GM19463 (cell line): ENCODE measurements around the gene CAPN14.
"Not testable (repeated sequence)": the region's sequence is repeated elsewhere in the genome, so short reads cannot be mapped to it uniquely, and the experiment has no call there.

ENCODE experiments used
- ATAC-seq: cut with Tn5 transposase; IDR thresholded peaks from one replicate; pipeline ENCODE4 v1.9.1; 2021; ENCODE audit warnings: mild to moderate bottlenecking, moderate library complexity; ENCODE audit not compliant: unreplicated experiment

Gene CAPN14

GRCh38 chr2:31197669-31198068 lies 19.6 kb downstream of the CAPN14 start:
- ATAC-seq, result no peak

GRCh38 chr2:31197166-31197565 lies 20.1 kb downstream of the CAPN14 start:
- no peak for ATAC-seq

- ATAC-seq, result no peak
These were observed 20.7 kb downstream of the CAPN14 start for GRCh38 chr2:31196622-31197021.

- no peak for ATAC-seq
These were observed 23.5 kb downstream of the CAPN14 start for GRCh38 chr2:31193806-31194205.

- no peak for ATAC-seq
These were observed 24.4 kb downstream of the CAPN14 start for GRCh38 chr2:31192851-31193392.

- no peak for ATAC-seq
These were observed 24.9 kb downstream of the CAPN14 start for GRCh38 chr2:31192396-31192795.

- ATAC-seq, result no peak
These were observed 25.4 kb downstream of the CAPN14 start for GRCh38 chr2:31191931-31192330.

- no peak for ATAC-seq
These were observed 27.1 kb downstream of the CAPN14 start for GRCh38 chr2:31190188-31190587.

- no peak for ATAC-seq
These were observed 28.2 kb downstream of the CAPN14 start for GRCh38 chr2:31189141-31189540.

GRCh38 chr2:31188131-31188530 lies 29.2 kb downstream of the CAPN14 start:
- no peak for ATAC-seq

- ATAC-seq, result no peak
These were observed 30.1 kb downstream of the CAPN14 start for GRCh38 chr2:31187166-31187565.

- ATAC-seq, result not testable (repeated sequence)
These were observed 33.3 kb downstream of the CAPN14 start for GRCh38 chr2:31183973-31184372.

GRCh38 chr2:31176742-31177141 lies 40.6 kb downstream of the CAPN14 start:
- no peak for ATAC-seq

GRCh38 chr2:31171142-31171541 lies 46.2 kb downstream of the CAPN14 start:
- ATAC-seq, result no peak

GRCh38 chr2:31170071-31170698 lies 47.1 kb downstream of the CAPN14 start:
- ATAC-seq, result peak; percentile 58

GRCh38 chr2:31168291-31168690 lies 49.0 kb downstream of the CAPN14 start:
- ATAC-seq, result no peak

GRCh38 chr2:31166925-31167324 lies 50.4 kb downstream of the CAPN14 start:
- ATAC-seq, result no peak

GRCh38 chr2:31163011-31163539 lies 54.2 kb downstream of the CAPN14 start:
- no peak for ATAC-seq

GRCh38 chr2:31161637-31162036 lies 55.7 kb downstream of the CAPN14 start:
- ATAC-seq, result no peak

GRCh38 chr2:31151501-31151900 lies 65.8 kb downstream of the CAPN14 start:
- ATAC-seq, result no peak

GRCh38 chr2:31150120-31150670 lies 67.1 kb downstream of the CAPN14 start:
- ATAC-seq, result no peak

GRCh38 chr2:31148514-31148913 lies 68.8 kb downstream of the CAPN14 start:
- ATAC-seq, result no peak
